ENCODE measurements around the gene NMNAT2. TPM values are rescaled to one million over a fixed set of nuclear protein-coding genes. Genes with fewer than 3 reads are reported as not detected.

Gene NMNAT2
- total and polyA plus RNA-seq, 4 experiments from 2014 or later: not detected

- no peak overlapping the region for H3K4me3 ChIP-seq (ENCODE audit: low read length in 2 of 2)
- no peak overlapping the region for H3K27ac Mint-ChIP-seq
- ChIA-PET CTCF (ENCODE audit: partially characterized antibody) (no interaction called here), POLR2A (ENCODE audit: partially characterized antibody) (no interaction called here)
- intact Hi-C loops (cut with micrococcal nuclease): no loop called here
- peak overlapping the region in 7 of 8 donors; percentile 49 to 80 (median 70) for H3K4me3 Mint-ChIP-seq
- peaks cover 17% of the 10 kb centered on the region for H3K27me3 ChIP-seq (ENCODE audit: insufficient read depth, low read length)
- H3K4me1 ChIP-seq (ENCODE audit: insufficient read depth, low read length): peaks cover 15% of the 10 kb centered on the region
- H3K4me1 Mint-ChIP-seq: peaks cover 18 to 29% (median 24%) of the 10 kb centered on the region in 4 donors
- H3K27ac ChIP-seq (ENCODE audit: low read depth, low read length): no peak overlapping the region
- peaks cover 0 to 14% (median 2%) of the 10 kb centered on the region in 8 donors for H3K9me3 Mint-ChIP-seq
- no peak for DNase-seq
- peaks cover 44 to 59% of the 10 kb centered on the region in 2 donors for H3K27me3 Mint-ChIP-seq
- H3K9me3 ChIP-seq (ENCODE audit: control insufficient read depth in 1 of 2, low read length in 2 of 2): no peaks in the 10 kb centered on the region
- no peaks in the 10 kb centered on the region for H3K36me3 ChIP-seq (ENCODE audit: insufficient read depth, low read length)
- no peaks in the 10 kb centered on the region for H3K36me3 Mint-ChIP-seq
Observed at GRCh38 chr1:183418696-183419095, 516 bp upstream of the NMNAT2 start.

GRCh38 chr1:183416850-183417771 is 1.1 kb downstream of the NMNAT2 start:
- CTCF ChIA-PET (ENCODE audit: partially characterized antibody): no interaction called here
- H3K4me1 ChIP-seq (ENCODE audit: insufficient read depth, low read length): peaks cover 15% of the 10 kb centered on the region
- peaks cover 0 to 14% (median 2%) of the 10 kb centered on the region in 8 donors for H3K9me3 Mint-ChIP-seq
- no peaks in the 10 kb centered on the region for H3K9me3 ChIP-seq (ENCODE audit: control insufficient read depth in 1 of 2, low read length in 2 of 2)
- DNase-seq: peak in 4 of 5 donors; percentile 10 to 31 (median 28)
- H3K36me3 Mint-ChIP-seq: no peaks in the 10 kb centered on the region
- H3K27me3 Mint-ChIP-seq: peaks cover 42 to 56% of the 10 kb centered on the region in 2 donors
- peaks cover 17% of the 10 kb centered on the region for H3K27me3 ChIP-seq (ENCODE audit: insufficient read depth, low read length)
- no peak overlapping the region for H3K27ac ChIP-seq (ENCODE audit: low read depth, low read length)
- H3K27ac Mint-ChIP-seq: peak overlapping the region in 1 of 7 donors; percentile 10
- no peaks in the 10 kb centered on the region for H3K36me3 ChIP-seq (ENCODE audit: insufficient read depth, low read length)
- POLR2A ChIA-PET (ENCODE audit: partially characterized antibody): no interaction called here
- no peak overlapping the region for H3K4me3 ChIP-seq (ENCODE audit: low read length in 2 of 2)
- peaks cover 18 to 29% (median 24%) of the 10 kb centered on the region in 4 donors for H3K4me1 Mint-ChIP-seq
- peak overlapping the region; percentile 49 to 80 (median 70) for H3K4me3 Mint-ChIP-seq
- intact Hi-C loops (cut with micrococcal nuclease): no loop called here

- Histone ChIP-seq H3K4me1 (ENCODE audit: insufficient read depth, low read length) (peaks cover 15% of the 10 kb centered on the region), H3K27ac (ENCODE audit: low read depth, low read length) (no peak overlapping the region), H3K4me3 (ENCODE audit: low read length in 2 of 2) (no peak overlapping the region), H3K9me3 (ENCODE audit: control insufficient read depth in 1 of 2, low read length in 2 of 2) (no peaks in the 10 kb centered on the region), H3K36me3 (ENCODE audit: insufficient read depth, low read length) (no peaks in the 10 kb centered on the region), H3K27me3 (ENCODE audit: insufficient read depth, low read length) (peaks cover 16% of the 10 kb centered on the region)
- no peaks in the 10 kb centered on the region for H3K36me3 Mint-ChIP-seq
- ChIA-PET CTCF (ENCODE audit: partially characterized antibody) (no interaction called here), POLR2A (ENCODE audit: partially characterized antibody) (no interaction called here)
- no peak for DNase-seq
- intact Hi-C loops (cut with micrococcal nuclease): no loop called here
- peaks cover 18 to 29% (median 24%) of the 10 kb centered on the region in 4 donors for H3K4me1 Mint-ChIP-seq
- H3K27me3 Mint-ChIP-seq: peaks cover 37 to 47% of the 10 kb centered on the region in 2 donors
- no peak overlapping the region for H3K4me3 Mint-ChIP-seq
- H3K27ac Mint-ChIP-seq: no peak overlapping the region
- H3K9me3 Mint-ChIP-seq: peaks cover 0 to 11% (median 2%) of the 10 kb centered on the region in 8 donors
Observed at GRCh38 chr1:183414365-183414764, 3.8 kb downstream of the NMNAT2 start.

- H3K4me1 Mint-ChIP-seq: peaks cover 0 to under 1% (median 0%) of the 10 kb centered on the region in 4 donors
- Histone ChIP-seq H3K9me3 (ENCODE audit: control insufficient read depth in 1 of 2, low read length in 2 of 2) (no peaks in the 10 kb centered on the region), H3K27me3 (ENCODE audit: insufficient read depth, low read length) (peaks cover 9% of the 10 kb centered on the region), H3K27ac (ENCODE audit: low read depth, low read length) (no peak overlapping the region), H3K4me3 (ENCODE audit: low read length in 2 of 2) (no peak overlapping the region), H3K36me3 (ENCODE audit: insufficient read depth, low read length) (no peaks in the 10 kb centered on the region), H3K4me1 (ENCODE audit: insufficient read depth, low read length) (no peaks in the 10 kb centered on the region)
- ChIA-PET CTCF (ENCODE audit: partially characterized antibody) (no interaction called here), POLR2A (ENCODE audit: partially characterized antibody) (no interaction called here)
- H3K27ac Mint-ChIP-seq: no peak overlapping the region
- DNase-seq: no peak
- intact Hi-C loops (cut with micrococcal nuclease): no loop called here
- no peak overlapping the region for H3K4me3 Mint-ChIP-seq
- H3K36me3 Mint-ChIP-seq: no peaks in the 10 kb centered on the region
- peaks cover 0 to 3% (median 0%) of the 10 kb centered on the region in 8 donors for H3K9me3 Mint-ChIP-seq
- peaks cover 15 to 30% of the 10 kb centered on the region in 2 donors for H3K27me3 Mint-ChIP-seq
Observed at GRCh38 chr1:183411091-183411490, 7.1 kb downstream of the NMNAT2 start.

GRCh38 chr1:183407961-183408360 is 10.2 kb downstream of the NMNAT2 start:
- Mint-ChIP-seq H3K27ac (no peak overlapping the region), H3K9me3 (peaks cover 0 to 3% (median 0%) of the 10 kb centered on the region in 8 donors), H3K4me1 (no peaks in the 10 kb centered on the region), H3K4me3 (no peak overlapping the region), H3K36me3 (no peaks in the 10 kb centered on the region), H3K27me3 (peaks cover 13 to 27% of the 10 kb centered on the region in 2 donors)
- H3K27ac ChIP-seq (ENCODE audit: low read depth, low read length): no peak overlapping the region
- H3K4me1 ChIP-seq (ENCODE audit: insufficient read depth, low read length): no peaks in the 10 kb centered on the region
- no peak for DNase-seq
- no peaks in the 10 kb centered on the region for H3K36me3 ChIP-seq (ENCODE audit: insufficient read depth, low read length)
- ChIA-PET POLR2A (ENCODE audit: partially characterized antibody) (no interaction called here), CTCF (ENCODE audit: partially characterized antibody) (interaction anchor here (0.6 kb wide), 1 partner anchor 12 kb away, joined by 3 read pairs; no protein-coding TSS in a partner anchor)
- no peak overlapping the region for H3K4me3 ChIP-seq (ENCODE audit: low read length in 2 of 2)
- H3K9me3 ChIP-seq (ENCODE audit: control insufficient read depth in 1 of 2, low read length in 2 of 2): no peaks in the 10 kb centered on the region
- H3K27me3 ChIP-seq (ENCODE audit: insufficient read depth, low read length): peaks cover 9% of the 10 kb centered on the region
- intact Hi-C loops (cut with micrococcal nuclease): no loop called here

- H3K9me3 ChIP-seq (ENCODE audit: control insufficient read depth in 1 of 2, low read length in 2 of 2): no peaks in the 10 kb centered on the region
Observed at GRCh38 chr1:183407474-183407873, 10.7 kb downstream of the NMNAT2 start.

GRCh38 chr1:183404476-183404875 is 13.7 kb downstream of the NMNAT2 start:
- no peak overlapping the region for H3K27ac ChIP-seq (ENCODE audit: low read depth, low read length)
- intact Hi-C loops (cut with micrococcal nuclease): no loop called here
- DNase-seq: no peak
- Mint-ChIP-seq H3K27me3 (peaks cover 12 to 22% of the 10 kb centered on the region in 2 donors), H3K4me3 (no peak overlapping the region), H3K36me3 (no peaks in the 10 kb centered on the region), H3K9me3 (peaks cover 0 to 6% (median 0%) of the 10 kb centered on the region in 8 donors), H3K4me1 (no peaks in the 10 kb centered on the region), H3K27ac (no peak overlapping the region)
- H3K4me1 ChIP-seq (ENCODE audit: insufficient read depth, low read length): no peaks in the 10 kb centered on the region
- ChIA-PET POLR2A (ENCODE audit: partially characterized antibody) (no interaction called here), CTCF (ENCODE audit: partially characterized antibody) (no interaction called here)
- H3K36me3 ChIP-seq (ENCODE audit: insufficient read depth, low read length): no peaks in the 10 kb centered on the region
- H3K9me3 ChIP-seq (ENCODE audit: control insufficient read depth in 1 of 2, low read length in 2 of 2): no peaks in the 10 kb centered on the region
- H3K4me3 ChIP-seq (ENCODE audit: low read length in 2 of 2): no peak overlapping the region
- peaks cover 9% of the 10 kb centered on the region for H3K27me3 ChIP-seq (ENCODE audit: insufficient read depth, low read length)

More at GRCh38 chr1:183407474-183407873, 10.7 kb downstream of the NMNAT2 start:
- Histone ChIP-seq H3K4me1 (ENCODE audit: insufficient read depth, low read length) (no peaks in the 10 kb centered on the region), H3K4me3 (ENCODE audit: low read length in 2 of 2) (no peak overlapping the region), H3K27ac (ENCODE audit: low read depth, low read length) (no peak overlapping the region), H3K36me3 (ENCODE audit: insufficient read depth, low read length) (no peaks in the 10 kb centered on the region), H3K27me3 (ENCODE audit: insufficient read depth, low read length) (peaks cover 9% of the 10 kb centered on the region)
- POLR2A ChIA-PET (ENCODE audit: partially characterized antibody): no interaction called here
- H3K27me3 Mint-ChIP-seq: peaks cover 13 to 27% of the 10 kb centered on the region in 2 donors
- H3K36me3 Mint-ChIP-seq: no peaks in the 10 kb centered on the region
- intact Hi-C loops (cut with micrococcal nuclease): no loop called here
- H3K4me3 Mint-ChIP-seq: no peak overlapping the region
- H3K9me3 Mint-ChIP-seq: peaks cover 0 to 3% (median 0%) of the 10 kb centered on the region in 8 donors
- H3K4me1 Mint-ChIP-seq: no peaks in the 10 kb centered on the region
- no peak overlapping the region for H3K27ac Mint-ChIP-seq
- CTCF ChIA-PET (ENCODE audit: partially characterized antibody): interaction anchor here (0.6 kb wide), 1 partner anchor 13 kb away, joined by 3 read pairs; no protein-coding TSS in a partner anchor
- no peak for DNase-seq

Measured in CD4-positive, alpha-beta memory T cell (primary cell).